ENCODE results near the gene CSRNP3. TPM values are rescaled to one million over a fixed set of nuclear protein-coding genes. Genes with fewer than 3 reads are reported as not detected.

CSRNP3 gene
- total RNA-seq, 4 donors from 2014 or later, result 1.3 to 5.5 (median 2.6) TPM

GRCh38 chr2:165466386-165466785 lies 3.1 kb upstream of the CSRNP3 start:
- H3K9me3 ChIP-seq, result no peaks in the 10 kb centered on the region
- no peak for DNase-seq (ENCODE audit: low spot score in 2 of 2)
- no peaks in the 10 kb centered on the region for H3K36me3 ChIP-seq
- no peaks in the 10 kb centered on the region for H3K27me3 ChIP-seq
- H3K4me1 ChIP-seq, result peaks cover 0 to 21% (median 0%) of the 10 kb centered on the region in 4 donors
- 98 to 99% methylated on average over 2 of the region's 2 CpGs for WGBS, 2 donors
- no peak overlapping the region for H3K4me3 ChIP-seq
- H3K27ac ChIP-seq, result no peak overlapping the region
- TF ChIP-seq EP300 (IDR thresholded peaks at IDR 0.05), result no peak

GRCh38 chr2:165467921-165468320 lies 1.6 kb upstream of the CSRNP3 start:
- Histone ChIP-seq H3K4me3 (no peak overlapping the region), H3K36me3 (no peaks in the 10 kb centered on the region), H3K27me3 (no peaks in the 10 kb centered on the region), H3K27ac (no peak overlapping the region), H3K9me3 (no peaks in the 10 kb centered on the region), H3K4me1 (peaks cover 0 to 30% (median 0%) of the 10 kb centered on the region in 4 donors)
- no peak for DNase-seq (ENCODE audit: low spot score in 2 of 2)
- WGBS, 2 donors, result 96 to 100% methylated on average over 3 of the region's 3 CpGs
- TF ChIP-seq EP300 (IDR thresholded peaks at IDR 0.05), result no peak

GRCh38 chr2:165470361-165470760 lies 863 bp downstream of the CSRNP3 start:
- Histone ChIP-seq H3K36me3 (no peaks in the 10 kb centered on the region), H3K4me3 (peak overlapping the region; percentile 23 to 57 (median 33)), H3K9me3 (no peaks in the 10 kb centered on the region), H3K27ac (no peak overlapping the region), H3K4me1 (peaks cover 0 to 33% (median 0%) of the 10 kb centered on the region in 4 donors), H3K27me3 (no peaks in the 10 kb centered on the region)
- DNase-seq (ENCODE audit: low spot score in 2 of 2), result no peak
- TF ChIP-seq EP300 (IDR thresholded peaks at IDR 0.05), result no peak
- TF ChIP-seq CTCF (IDR thresholded peaks at IDR 0.05), result no peak
- TF ChIP-seq POLR2A (IDR thresholded peaks at IDR 0.05), result no peak

- no peak overlapping the region for H3K4me3 ChIP-seq
These were observed 2.0 kb downstream of the CSRNP3 start for GRCh38 chr2:165471349-165471950.

GRCh38 chr2:165472922-165473321 lies 3.4 kb downstream of the CSRNP3 start:
- H3K27me3 ChIP-seq, result no peaks in the 10 kb centered on the region
- TF ChIP-seq POLR2A (IDR thresholded peaks at IDR 0.05) (no peak), EP300 (IDR thresholded peaks at IDR 0.05) (no peak), CTCF (IDR thresholded peaks at IDR 0.05) (no peak)
- peaks cover 0 to 33% (median 0%) of the 10 kb centered on the region in 4 donors for H3K4me1 ChIP-seq
- 54 to 62% methylated on average over 3 of the region's 3 CpGs for WGBS, 2 donors
- no peak for DNase-seq (ENCODE audit: low spot score in 2 of 2)
- H3K9me3 ChIP-seq, result no peaks in the 10 kb centered on the region
- H3K27ac ChIP-seq, result no peak overlapping the region
- H3K4me3 ChIP-seq, result no peak overlapping the region
- no peaks in the 10 kb centered on the region for H3K36me3 ChIP-seq

More at GRCh38 chr2:165471349-165471950, 2.0 kb downstream of the CSRNP3 start:
- no peak overlapping the region for H3K27ac ChIP-seq
- WGBS, 2 donors, result 18 to 29% methylated on average over 1 of the region's 1 CpG
- H3K27me3 ChIP-seq, result no peaks in the 10 kb centered on the region
- H3K4me1 ChIP-seq, result peaks cover 0 to 33% (median 0%) of the 10 kb centered on the region in 4 donors
- DNase-seq (ENCODE audit: low spot score in 2 of 2), result no peak
- H3K9me3 ChIP-seq, result no peaks in the 10 kb centered on the region
- H3K36me3 ChIP-seq, result no peaks in the 10 kb centered on the region
- TF ChIP-seq CTCF (IDR thresholded peaks at IDR 0.05) (no peak), POLR2A (IDR thresholded peaks at IDR 0.05) (no peak), EP300 (IDR thresholded peaks at IDR 0.05) (no peak)

- 56 to 75% methylated on average over 3 of the region's 3 CpGs for WGBS, 2 donors
- no peak overlapping the region for H3K27ac ChIP-seq
- H3K9me3 ChIP-seq, result no peaks in the 10 kb centered on the region
- no peak overlapping the region for H3K4me3 ChIP-seq
- DNase-seq (ENCODE audit: low spot score in 2 of 2), result no peak
- no peaks in the 10 kb centered on the region for H3K36me3 ChIP-seq
- H3K4me1 ChIP-seq, result peaks cover 0 to 28% (median 0%) of the 10 kb centered on the region in 4 donors
- no peaks in the 10 kb centered on the region for H3K27me3 ChIP-seq
- TF ChIP-seq POLR2A (IDR thresholded peaks at IDR 0.05) (no peak), CTCF (IDR thresholded peaks at IDR 0.05) (no peak), EP300 (IDR thresholded peaks at IDR 0.05) (no peak)
These were observed 5.2 kb downstream of the CSRNP3 start for GRCh38 chr2:165474619-165475276.

Measured in tibial nerve (tissue), 4 donors.